ENCODE data around the gene ARX.

DNA sequence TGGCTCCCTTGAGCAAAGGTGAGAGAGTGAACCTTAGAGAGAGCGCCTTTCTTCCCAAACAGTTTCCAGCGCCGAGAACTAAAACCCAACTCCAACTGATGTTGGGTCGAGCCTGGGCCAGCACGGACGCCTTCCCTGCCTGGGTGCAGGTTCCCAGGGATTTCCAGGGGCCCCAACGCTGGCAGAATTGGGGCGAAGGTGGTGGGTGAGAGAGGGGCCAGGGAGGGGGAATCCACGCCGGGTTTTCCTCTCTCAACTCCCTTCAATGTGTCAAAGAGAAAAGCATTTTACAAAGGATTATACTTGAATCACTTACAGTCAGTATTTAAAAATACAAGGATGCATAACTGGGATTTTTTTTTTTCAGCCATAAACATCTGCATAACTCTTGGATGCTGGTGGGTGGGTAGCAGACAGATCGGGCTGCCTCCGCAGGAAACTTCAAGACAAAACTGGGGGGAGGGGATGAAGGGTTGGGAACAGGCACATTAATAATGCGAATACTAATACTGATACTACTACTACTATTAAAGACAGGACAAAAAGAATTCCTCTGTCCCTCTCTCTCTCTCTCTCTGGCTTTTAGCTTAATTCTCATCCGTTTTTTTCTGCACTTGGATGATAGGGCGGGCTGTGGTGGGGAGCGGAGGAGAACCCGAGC, 1.3 kb upstream of the ARX start:
- no peak for TF ChIP-seq POLR2A (IDR thresholded peaks at IDR 0.05)
- TF ChIP-seq, protein P1, sequence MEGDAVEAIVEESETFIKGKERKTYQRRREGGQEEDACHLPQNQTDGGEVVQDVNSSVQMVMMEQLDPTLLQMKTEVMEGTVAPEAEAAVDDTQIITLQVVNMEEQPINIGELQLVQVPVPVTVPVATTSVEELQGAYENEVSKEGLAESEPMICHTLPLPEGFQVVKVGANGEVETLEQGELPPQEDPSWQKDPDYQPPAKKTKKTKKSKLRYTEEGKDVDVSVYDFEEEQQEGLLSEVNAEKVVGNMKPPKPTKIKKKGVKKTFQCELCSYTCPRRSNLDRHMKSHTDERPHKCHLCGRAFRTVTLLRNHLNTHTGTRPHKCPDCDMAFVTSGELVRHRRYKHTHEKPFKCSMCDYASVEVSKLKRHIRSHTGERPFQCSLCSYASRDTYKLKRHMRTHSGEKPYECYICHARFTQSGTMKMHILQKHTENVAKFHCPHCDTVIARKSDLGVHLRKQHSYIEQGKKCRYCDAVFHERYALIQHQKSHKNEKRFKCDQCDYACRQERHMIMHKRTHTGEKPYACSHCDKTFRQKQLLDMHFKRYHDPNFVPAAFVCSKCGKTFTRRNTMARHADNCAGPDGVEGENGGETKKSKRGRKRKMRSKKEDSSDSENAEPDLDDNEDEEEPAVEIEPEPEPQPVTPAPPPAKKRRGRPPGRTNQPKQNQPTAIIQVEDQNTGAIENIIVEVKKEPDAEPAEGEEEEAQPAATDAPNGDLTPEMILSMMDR (IDR thresholded peaks at IDR 0.05) = no peak

Data from testis (tissue), 2 donors.